GM21381 (cell line): ENCODE data around the gene ALOX12.

Source experiments
- ATAC-seq: cut with Tn5 transposase; IDR thresholded peaks from one replicate; pipeline ENCODE4 v1.9.1; 2021; ENCODE audit warnings: mild to moderate bottlenecking, moderate library complexity; ENCODE audit not compliant: unreplicated experiment

The ALOX12 gene

DNA sequence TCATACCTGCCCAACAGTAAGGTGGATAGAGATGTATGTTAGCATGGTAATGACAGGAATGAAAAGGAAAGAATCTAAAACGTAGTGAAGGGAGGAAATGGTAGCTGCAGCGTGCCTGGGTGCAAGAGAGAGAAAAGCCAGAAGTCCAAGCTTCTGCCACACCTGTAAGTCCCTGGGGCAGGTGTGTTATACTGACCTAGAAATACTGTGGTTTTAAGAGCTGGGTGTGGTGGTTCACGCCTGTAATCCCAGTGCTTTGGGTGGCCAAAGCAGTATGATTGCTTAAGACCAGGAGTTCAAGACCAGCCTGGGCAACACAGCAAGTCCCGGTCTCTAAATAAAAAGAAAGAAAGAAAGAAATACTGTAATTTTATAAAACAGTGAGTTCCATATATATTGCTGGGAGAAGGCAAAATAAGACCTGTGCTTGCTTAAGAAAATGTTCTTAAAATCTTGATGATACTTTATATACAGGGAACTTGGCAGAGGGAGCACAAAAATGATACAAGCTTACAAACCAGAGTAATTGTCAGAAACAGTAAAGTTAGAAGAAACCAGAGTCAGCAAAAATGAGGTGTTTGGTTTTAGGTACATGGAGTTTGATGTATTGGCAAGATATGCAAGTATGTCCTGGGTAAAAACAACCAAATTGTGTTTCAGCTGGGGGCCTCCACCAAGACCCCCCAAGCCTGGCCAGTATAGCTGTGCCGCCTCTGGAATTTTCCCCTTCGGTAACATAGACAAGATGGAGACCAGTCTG lies 6.6 kb downstream of the ALOX12 start:
- no peak for ATAC-seq

DNA sequence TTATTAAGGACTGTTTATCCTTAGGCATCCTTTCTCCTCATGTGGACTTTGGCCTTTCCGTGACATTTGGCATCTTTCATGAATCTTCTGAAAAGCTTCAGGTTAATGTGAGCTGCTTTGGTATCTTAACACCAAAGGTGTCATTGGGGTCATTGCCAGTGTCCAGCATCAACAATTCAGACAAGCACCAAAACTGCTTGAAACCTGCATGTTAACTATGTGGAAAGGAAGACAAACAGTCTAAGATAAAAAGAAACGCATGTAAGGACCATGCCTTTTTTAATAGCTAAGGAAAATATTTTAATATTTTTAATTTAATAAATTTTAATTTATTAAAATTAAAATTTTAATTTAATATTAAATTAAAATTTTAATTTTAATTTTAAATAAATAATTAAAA lies 7.9 kb downstream of the ALOX12 start:
- ATAC-seq, result no peak

DNA sequence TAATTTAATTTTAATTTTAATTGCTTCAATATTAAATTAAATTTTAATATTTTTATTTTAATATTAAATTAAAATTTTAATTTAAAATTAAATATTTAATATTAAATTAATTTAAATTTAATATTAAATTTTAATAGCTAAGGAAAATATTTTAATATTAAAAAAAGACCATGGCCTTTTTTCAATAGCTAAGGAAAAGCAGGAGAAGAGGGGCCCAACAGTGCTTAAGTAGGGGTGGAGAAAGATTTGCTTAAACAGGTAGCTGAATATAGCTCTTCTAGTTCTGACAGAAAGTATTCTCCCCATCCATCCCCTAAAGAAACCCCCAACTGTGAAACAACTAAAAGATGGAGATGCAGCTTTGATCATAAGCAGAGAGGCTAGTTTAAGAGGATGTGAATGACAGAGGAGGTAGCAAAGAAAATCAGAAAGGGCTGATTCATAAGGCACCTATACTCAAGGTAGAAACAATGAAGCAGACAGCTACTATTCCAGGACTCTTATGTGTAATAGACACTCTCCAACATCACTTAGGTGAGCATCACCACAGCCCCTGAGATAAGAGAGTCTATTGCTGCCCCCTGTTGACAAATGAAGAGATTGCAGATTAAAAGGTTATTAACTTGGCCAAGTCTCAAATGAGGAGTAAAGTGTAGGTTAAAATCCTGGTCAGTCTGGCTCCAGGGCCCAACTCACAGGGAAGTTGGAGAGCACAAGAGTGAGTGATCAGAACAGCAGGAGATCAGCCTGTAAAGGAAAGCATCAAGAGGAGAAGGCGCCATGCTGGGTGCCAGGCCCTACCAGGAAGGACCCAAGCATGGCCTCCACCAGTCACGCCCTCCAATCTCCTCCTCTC lies 8.8 kb downstream of the ALOX12 start:
- no peak for ATAC-seq

DNA sequence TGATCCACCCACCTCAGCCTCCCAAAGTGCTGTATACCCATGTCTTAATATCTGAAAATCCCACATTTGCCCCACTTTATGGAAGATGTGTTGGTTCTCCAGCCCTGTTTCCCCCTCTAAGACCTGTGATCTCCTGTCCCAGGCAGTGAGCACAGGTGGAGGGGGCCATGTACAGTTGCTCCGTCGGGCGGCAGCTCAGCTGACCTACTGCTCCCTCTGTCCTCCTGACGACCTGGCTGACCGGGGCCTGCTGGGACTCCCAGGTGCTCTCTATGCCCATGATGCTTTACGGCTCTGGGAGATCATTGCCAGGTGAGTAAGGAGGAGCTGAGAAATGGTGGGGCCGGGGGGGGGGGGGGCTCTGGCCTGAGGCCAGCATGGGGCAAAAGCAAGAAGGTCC lies 9.9 kb downstream of the ALOX12 start:
- ATAC-seq, result no peak

DNA sequence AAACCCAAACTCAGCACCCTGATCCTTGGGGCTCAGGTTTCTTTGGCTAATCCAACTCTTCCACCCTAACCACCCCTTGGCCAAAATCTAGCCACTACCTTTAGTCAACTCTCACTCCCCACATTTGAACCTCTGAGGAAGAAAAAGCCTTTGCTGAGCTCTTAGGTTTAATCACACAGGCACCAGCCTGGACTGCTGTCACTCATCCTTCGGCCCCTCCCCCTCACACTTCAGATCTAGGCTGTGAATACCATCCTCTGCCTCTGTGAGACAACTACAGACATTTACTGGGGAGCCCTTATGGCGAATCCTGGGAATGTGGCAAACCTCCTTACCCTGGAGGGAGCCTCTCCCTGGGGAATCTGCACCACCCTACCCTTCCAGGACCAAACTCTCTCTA lies 11.3 kb downstream of the ALOX12 start:
- no peak for ATAC-seq

DNA sequence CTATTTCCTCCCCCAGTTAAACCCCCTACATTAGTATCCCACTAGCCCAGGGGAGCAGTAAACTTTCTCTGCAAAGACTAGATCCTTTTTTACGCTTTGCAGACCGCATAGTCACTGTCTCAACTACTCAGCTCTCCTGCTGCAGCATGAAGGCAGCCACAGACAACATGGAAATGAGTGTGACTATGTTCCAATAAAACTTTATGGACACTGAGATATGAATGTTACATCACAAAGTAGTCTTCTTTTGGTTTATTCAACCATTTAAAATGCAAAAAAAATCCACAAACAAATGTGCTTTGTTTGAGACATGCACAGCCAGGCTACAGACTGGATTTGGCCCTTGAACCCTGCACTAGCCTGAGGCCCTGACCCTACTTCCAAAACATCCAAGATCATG lies 14.7 kb downstream of the ALOX12 start:
- ATAC-seq, result no peak

DNA sequence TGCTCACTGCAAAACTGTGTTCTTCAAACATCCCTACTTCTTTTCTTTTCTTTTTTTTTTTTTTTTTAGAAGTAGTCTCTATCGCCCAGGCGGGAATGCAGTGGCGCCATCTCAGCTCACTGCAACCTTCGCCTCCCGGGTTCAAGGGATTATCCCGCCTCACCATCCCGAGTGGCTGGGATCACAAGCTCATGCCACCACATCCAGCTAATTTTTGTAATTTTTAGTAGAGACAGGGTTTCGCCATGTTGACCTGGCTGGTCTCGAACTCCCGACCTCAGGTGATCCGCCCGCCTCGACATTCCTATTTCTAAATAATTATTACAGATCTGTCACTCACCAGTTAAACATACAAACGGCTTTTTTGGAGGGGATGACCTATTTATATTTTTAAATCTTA lies 15.6 kb downstream of the ALOX12 start:
- no peak for ATAC-seq

DNA sequence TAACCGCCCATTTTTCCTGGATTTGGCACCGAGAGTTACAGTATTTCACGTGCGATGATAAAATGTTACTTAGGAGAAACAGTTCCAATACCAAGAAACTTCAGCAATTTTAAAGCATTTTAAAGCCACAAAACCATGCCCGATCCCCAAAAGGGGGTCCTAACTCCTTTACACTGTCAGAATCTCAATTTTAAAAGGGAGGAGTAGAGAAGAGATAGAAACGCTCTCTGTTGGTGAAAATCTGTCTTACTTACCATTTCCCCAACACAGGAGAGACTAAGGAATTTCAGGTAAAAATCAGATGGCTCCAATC lies 16.0 kb downstream of the ALOX12 start:
- ATAC-seq, result no peak

DNA sequence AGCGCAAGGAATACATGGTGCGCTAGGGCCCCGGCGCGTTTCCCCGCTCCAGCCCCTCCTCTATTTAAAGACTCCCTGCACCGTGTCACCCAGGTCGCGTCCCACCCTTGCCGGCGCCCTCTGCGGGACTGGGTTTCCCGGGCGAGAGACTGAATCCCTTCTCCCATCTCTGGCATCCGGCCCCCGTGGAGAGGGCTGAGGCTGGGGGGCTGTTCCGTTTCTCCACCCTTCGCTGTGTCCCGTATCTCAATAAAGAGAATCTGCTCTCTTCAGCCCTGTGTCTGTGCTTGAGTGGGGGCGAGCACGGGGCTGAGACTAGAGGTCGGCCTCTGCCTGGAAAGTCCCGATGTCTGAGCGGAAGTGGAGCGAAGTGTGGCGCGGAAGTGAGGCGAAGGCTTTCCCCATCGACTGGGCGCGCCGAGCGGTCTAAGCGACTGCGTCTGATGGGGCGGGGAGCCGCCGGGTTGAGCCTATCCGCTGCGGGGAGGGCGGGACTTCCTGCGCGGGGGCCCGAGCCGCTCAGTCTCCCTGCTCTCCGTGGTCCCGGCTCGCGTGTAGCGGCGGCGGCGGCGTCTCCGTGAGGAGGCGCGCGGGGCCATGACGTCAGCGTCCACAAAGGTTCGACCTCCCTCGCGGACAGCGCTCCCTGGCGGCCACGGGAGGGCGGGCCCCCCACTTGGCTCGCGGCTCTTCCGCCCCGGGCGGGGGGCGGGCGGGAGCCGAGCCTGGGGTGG lies 18.6 kb downstream of the ALOX12 start:
- ATAC-seq, result peak; percentile 75

DNA sequence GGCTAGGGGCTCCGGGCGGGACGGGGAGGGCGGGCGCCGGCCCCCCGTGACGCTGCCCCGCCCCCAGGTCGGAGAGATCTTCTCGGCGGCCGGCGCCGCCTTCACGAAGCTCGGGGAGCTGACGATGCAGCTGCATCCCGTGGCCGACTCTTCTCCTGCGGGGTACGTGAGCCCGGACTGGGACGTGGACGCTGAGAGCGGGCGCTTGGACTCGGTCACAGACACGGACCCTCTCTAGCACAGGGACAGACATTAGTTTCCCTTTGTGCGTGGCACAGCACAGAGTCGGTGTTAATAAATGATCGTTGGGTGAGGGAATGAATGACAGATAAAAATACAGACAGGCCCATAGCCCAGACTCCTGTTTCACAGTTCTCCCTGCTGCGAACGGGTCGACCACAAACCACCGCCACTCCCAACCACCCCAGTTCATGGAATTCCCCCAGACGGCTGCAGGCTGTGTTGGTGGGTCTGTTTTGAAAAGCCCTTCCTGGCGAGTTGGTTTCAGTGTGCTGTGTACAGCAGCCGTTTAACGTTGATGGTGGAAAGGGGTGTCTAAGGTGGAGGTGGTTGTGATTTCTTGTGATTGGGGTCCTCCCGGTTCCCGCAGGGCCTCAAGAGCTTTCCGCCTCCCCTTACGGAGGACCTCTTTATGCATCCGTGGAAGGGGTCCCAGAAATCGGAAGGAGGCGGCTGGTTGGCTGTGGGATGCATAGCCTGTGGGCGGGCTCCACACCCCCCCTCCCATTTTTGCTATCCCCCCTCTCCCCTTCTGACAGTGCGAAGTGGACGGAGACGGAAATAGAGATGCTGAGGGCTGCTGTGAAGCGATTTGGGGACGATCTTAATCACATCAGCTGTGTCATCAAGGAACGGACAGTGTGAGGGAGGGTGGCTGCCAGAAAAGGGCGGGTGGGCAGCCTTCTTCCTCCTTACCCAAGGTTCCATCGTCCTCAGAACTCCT lies 19.4 kb downstream of the ALOX12 start:
- peak; percentile 17 for ATAC-seq

DNA sequence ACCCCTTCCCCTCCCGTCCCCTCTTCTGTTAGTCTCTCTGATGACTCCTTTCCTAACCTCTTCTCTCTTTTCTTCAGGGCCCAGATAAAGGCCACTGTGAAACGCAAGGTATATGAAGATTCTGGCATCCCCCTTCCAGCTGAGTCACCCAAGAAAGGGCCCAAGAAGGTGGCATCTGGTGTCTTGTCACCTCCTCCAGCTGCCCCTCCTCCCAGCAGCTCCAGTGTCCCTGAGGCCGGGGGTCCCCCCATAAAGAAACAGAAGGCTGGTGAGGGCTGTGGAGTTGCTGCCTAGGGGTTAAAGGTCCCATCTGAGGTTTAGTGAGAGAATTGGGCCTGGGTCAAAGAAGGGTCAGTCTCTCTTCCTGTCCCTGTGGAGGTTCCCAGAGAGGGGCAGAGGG lies 20.6 kb downstream of the ALOX12 start:
- ATAC-seq, result no peak

DNA sequence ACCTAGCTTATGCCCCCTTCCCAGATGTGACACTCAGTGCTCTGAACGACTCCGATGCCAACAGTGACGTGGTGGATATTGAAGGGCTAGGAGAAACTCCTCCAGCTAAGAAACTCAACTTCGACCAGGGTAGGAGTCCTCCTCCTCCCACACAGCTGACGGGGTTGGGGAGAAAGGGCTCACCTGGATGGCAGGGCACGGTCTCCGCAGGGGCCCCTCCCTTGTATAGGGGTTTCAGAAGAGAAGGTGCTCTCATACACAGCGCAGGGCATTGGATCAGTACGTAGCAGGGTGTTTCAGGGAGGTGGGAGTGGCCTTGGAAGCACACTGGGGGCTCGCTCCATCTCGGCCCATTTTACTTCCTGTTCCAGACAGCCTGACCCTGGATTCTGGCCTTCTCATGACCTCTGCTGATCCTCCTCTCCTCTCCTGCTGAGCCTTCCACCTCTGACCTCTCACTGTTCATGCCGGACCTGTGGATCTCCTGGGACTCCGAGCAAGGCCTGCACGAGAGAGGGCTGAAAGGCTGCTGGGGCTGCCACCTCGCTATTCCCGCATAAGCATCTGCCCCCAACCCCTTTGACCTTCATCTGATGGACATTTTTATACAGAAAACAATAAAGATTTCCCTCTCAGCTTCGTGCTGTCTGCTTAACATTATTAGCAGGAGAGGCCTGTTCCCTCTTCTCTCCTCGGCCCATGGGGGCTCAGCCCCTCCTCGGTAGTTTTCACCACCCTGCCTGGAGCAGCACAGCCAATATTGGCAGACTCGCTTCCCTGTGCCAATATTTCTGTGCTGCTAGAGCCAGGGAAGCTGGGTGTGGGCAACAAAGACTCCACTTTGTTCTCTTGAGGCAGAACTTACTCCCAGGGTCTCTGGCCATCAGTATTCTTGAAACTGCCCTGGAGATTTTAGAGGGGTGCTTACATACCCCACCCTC lies 21.3 kb downstream of the ALOX12 start:
- no peak for ATAC-seq

DNA sequence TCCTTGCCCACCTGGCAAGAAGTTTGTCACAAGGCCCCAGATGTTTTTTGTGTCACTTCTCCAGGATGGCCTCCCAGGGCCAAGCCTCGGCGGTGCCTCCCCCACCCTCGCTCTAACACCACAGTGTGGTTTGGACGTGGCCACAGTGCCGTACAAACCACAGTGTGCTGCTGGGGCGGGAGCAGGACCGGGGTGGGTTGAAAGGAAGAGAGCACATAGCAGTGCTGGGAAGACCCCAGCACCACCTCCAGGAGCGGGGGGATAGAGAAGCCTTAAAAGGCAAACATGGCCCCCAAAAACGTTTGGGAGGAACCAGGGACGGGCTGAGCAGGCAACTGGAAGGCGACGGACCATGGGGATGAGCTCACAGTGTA lies 22.0 kb downstream of the ALOX12 start:
- no peak for ATAC-seq

DNA sequence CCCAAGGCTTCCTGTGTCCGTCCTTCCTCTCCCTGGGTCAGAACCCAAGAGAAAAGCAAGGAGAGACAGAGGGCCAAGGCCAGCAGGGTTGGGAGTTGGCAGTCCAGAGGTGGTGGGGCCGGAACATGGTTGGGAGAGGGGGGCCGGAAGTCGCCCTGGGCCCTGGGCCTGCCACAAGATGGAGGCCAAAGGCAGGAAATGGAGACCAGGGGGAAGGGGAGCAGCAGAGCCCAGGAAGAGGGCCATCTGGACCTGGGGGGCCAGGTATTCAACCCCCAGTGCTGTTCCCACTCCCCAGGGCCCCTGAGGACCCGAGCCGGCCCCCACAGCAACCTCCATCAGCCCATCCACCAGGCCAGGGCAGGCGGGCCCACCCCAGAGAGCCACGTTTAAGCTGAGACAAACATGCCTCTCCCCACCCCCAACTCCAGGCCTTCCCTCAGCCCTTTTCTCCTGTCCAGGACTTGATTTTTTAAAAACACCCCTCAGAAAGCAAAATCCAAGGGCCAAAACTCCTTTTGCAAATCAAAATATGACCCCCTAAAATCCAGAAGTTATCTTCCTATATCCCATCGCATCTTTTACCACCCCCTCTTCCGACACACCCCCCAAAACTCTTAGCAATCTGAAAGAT lies 22.6 kb downstream of the ALOX12 start:
- no peak for ATAC-seq

DNA sequence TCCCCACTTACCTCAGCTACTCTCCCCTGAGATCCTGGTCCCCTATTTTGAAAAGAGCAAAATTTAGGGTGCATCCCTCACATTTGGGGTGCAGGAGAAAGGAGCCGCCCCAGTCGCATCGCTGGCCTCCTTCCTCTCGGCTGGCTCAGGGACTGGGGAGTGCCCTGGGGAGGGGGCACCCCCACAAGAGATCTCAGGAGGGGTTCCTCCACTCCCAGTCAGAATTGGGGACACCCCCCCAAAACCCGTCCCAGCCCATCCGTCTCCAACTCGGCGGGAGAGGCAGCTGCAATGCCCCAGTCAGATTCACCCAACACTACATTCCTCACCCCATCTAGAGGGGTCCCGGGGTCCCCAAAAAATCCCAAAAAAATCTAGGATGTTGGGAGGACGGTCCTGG lies 23.5 kb downstream of the ALOX12 start:
- ATAC-seq, result no peak

DNA sequence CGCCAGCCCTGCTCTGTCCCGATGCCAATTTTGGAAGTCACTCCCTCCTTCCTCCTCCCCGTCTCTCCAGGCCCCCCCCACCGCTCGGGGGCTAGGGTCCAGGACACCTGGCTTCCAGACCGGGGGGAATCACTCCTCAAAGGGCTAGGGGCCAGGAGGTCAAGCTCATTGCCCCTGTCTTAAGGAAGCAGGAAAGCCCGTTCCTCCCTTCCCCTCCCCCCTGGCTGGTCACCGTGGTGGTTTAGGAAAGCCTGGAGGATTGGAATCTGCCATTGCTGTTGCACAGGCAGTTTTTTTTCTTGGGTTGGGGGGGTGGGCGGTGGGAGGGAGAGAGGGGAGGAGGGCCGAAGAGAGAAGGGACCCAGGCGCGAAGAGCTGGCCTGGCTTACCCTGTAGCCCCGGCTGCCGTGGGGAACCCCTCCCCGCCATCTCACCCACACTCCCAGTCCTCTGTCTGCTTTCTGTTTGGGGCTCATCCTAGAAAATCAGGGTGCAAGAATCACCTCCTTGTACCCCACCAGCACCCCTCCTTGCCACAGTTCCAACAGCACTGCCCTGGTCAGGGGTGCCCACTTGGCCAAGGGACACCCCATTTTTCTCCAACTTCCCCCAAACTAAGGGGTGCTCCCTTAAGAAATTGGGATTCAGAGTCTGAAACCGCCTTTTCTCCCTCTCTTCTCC lies 24.1 kb downstream of the ALOX12 start:
- ATAC-seq, result no peak

DNA sequence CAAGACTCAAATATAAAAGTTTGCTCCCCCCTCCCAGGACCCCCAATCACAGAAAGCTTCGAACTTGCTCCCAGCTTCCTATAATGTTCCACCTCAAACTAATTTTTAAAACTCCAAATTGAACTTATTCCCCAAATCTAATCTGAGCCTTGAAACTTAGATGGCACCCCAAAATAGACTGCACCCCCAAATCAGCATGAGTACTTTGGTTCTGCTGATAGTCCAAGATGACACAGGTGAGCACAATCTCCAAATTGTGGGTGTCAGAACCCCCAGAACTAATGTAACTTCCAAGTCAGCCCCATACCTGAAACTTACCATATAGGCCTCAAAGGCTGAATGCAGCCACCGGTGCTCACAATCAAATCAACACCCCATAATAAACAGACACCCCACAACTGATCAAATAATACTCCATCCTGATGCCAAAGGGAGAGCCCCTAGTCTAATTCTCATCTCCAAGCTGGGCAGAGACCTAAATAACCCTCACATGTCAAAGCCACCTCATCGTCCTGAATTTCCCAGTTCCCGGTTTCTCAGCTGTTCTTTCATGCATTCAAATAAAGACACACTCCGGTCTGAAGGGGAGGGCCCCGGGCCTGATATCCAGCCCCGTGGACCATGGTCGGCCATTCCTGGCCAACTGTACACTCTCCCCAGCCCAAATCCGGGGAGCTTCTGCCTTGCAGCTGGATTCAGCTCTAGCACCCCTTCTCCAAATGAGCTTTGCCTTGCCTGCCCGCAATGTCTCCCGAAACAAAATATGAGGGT lies 25.2 kb downstream of the ALOX12 start:
- no peak for ATAC-seq
